Bladder microvascular endothelial cell (primary cell): Measurements from ENCODE around the gene DST. TPM values are rescaled to one million over a fixed set of nuclear protein-coding genes. Genes with fewer than 3 reads are reported as not detected.

Experiments
- total RNA-seq: library from RNA; depleted of rRNA; stranded (reverse); fragments of >200 nt; gene quantifications from 2 replicates; pipeline ENCODE4 v1.2.3, GENCODE V29; 2014

Gene DST
- 84.8 and 292 TPM in 2 replicates for total RNA-seq

GRCh38 chr6:56642366-56643261 lies at the start of gene DST:
Gene DST (minus strand): TSS chr6:56642889.

